WTC11 (cell line): ENCODE measurements around the gene NFIX. TPM values are rescaled to one million over a fixed set of nuclear protein-coding genes. Genes with fewer than 3 reads are reported as not detected.

ENCODE experiments used
- AFF4 ChIP-seq: sonication (generic); formaldehyde crosslinking; IDR thresholded peaks from 2 replicates; pipeline ENCODE4 v1.8.1; 2023; ENCODE audit warnings: mild to moderate bottlenecking, missing genetic modification reagents, borderline replicate concordance
- ARID4B ChIP-seq: sonication (generic); formaldehyde crosslinking; IDR thresholded peaks from 2 replicates; pipeline ENCODE4 v1.8.0; 2023; ENCODE audit warnings: missing genetic modification reagents, mild to moderate bottlenecking, borderline replicate concordance
- ATF1 ChIP-seq: sonication (generic); formaldehyde crosslinking; IDR thresholded peaks from 2 replicates; pipeline ENCODE4 v1.8.1; 2023; ENCODE audit warnings: mild to moderate bottlenecking, moderate library complexity, missing genetic modification reagents
- E2F4 ChIP-seq: sonication (generic); formaldehyde crosslinking; IDR thresholded peaks from 2 replicates; pipeline ENCODE4 v1.8.1; 2022; ENCODE audit warnings: low read depth, mild to moderate bottlenecking, moderate library complexity, missing genetic modification reagents, borderline replicate concordance
- ELF4 ChIP-seq: sonication (generic); formaldehyde crosslinking; IDR thresholded peaks from 2 replicates; pipeline ENCODE4 v1.8.1; 2022; ENCODE audit warnings: low read depth, mild to moderate bottlenecking, moderate library complexity, missing genetic modification reagents
- FOXK1 ChIP-seq: sonication (generic); formaldehyde crosslinking; IDR thresholded peaks from 2 replicates; pipeline ENCODE4 v1.8.0; 2022; ENCODE audit warnings: mild to moderate bottlenecking, moderate library complexity, missing genetic modification reagents
- GTF2I ChIP-seq: fragments of 250-450 bp; sonication (Bioruptor Pico); conservative IDR thresholded peaks from 2 replicates; pipeline ENCODE4 v1.4.0; 2021; ENCODE audit warnings: mild to moderate bottlenecking
- IRF1 ChIP-seq: sonication (generic); formaldehyde crosslinking; IDR thresholded peaks from 2 replicates; pipeline ENCODE4 v1.8.0; 2023; ENCODE audit warnings: missing genetic modification reagents
- JUN ChIP-seq: sonication (generic); formaldehyde crosslinking; IDR thresholded peaks from 2 replicates; pipeline ENCODE4 v1.8.0; 2023; ENCODE audit warnings: mild to moderate bottlenecking, missing genetic modification reagents
- MXD4 ChIP-seq: fragments of 250-450 bp; sonication (Bioruptor Pico); IDR thresholded peaks from 2 replicates; pipeline ENCODE4 v1.8.0; 2021; ENCODE audit warnings: mild to moderate bottlenecking, moderate library complexity, borderline replicate concordance
- NFYB ChIP-seq: sonication (generic); formaldehyde crosslinking; conservative IDR thresholded peaks from 2 replicates; pipeline ENCODE4 v1.8.0; 2022; ENCODE audit warnings: low read depth, missing genetic modification reagents
- NR3C1 ChIP-seq: sonication (generic); formaldehyde crosslinking; conservative IDR thresholded peaks from 2 replicates; pipeline ENCODE4 v1.8.1; 2023; ENCODE audit warnings: low read depth, mild to moderate bottlenecking, missing genetic modification reagents
- PRRX2 ChIP-seq: fragments of 250-450 bp; sonication (Bioruptor Pico); IDR thresholded peaks from 2 replicates; pipeline ENCODE4 v1.8.0; 2021; ENCODE audit warnings: mild to moderate bottlenecking
- USF1 ChIP-seq: sonication (generic); formaldehyde crosslinking; IDR thresholded peaks from 2 replicates; pipeline ENCODE4 v1.8.0; 2022; ENCODE audit warnings: mild to moderate bottlenecking, missing genetic modification reagents
- USF2 ChIP-seq: sonication (generic); formaldehyde crosslinking; IDR thresholded peaks from 2 replicates; pipeline ENCODE4 v1.8.1; 2023; ENCODE audit warnings: mild to moderate bottlenecking, missing genetic modification reagents, moderate library complexity
- ZNF138 ChIP-seq: sonication (generic); formaldehyde crosslinking; conservative IDR thresholded peaks from 2 replicates; pipeline ENCODE4 v1.8.1; 2022; ENCODE audit warnings: mild to moderate bottlenecking, moderate library complexity, missing genetic modification reagents
- ZNF232 ChIP-seq: sonication (generic); formaldehyde crosslinking; IDR thresholded peaks from 2 replicates; pipeline ENCODE4 v1.8.0; 2022; ENCODE audit warnings: mild to moderate bottlenecking, missing genetic modification reagents
- ZNF263 ChIP-seq: sonication (generic); formaldehyde crosslinking; IDR thresholded peaks from 2 replicates; pipeline ENCODE4 v1.8.1; 2022; ENCODE audit warnings: low read depth, mild to moderate bottlenecking, moderate library complexity, missing genetic modification reagents
- ZNF532 ChIP-seq: fragments of 250-450 bp; sonication (Bioruptor Pico); IDR thresholded peaks from 2 replicates; pipeline ENCODE4 v1.9.0; 2021; ENCODE audit warnings: mild to moderate bottlenecking, borderline replicate concordance
- ZNF671 ChIP-seq: fragments of 250-450 bp; sonication (Bioruptor Pico); IDR thresholded peaks from 2 replicates; pipeline ENCODE4 v1.8.0; 2021; ENCODE audit warnings: mild to moderate bottlenecking
- total RNA-seq: library from RNA; stranded (reverse); gene quantifications from 3 replicates; pipeline ENCODE4 v1.2.3, GENCODE V29; 2021

Gene NFIX
- total RNA-seq, 1 experiment from 2014 or later: 1.4 TPM

- TF ChIP-seq ZNF532 (CRISPR knock-in tag): no peak
- TF ChIP-seq USF1: 0 out of 2 replicates have a peak, but pooled peaks have one; percentile 11
- TF ChIP-seq MXD4: no peak
- no peak for TF ChIP-seq ATF1 (CRISPR knock-in tag)
- no peak for TF ChIP-seq ZNF232
- TF ChIP-seq E2F4: no peak
- no peak for TF ChIP-seq NR3C1 (CRISPR knock-in tag)
- TF ChIP-seq NFYB (CRISPR knock-in tag): no peak
- peak; percentile 69; the same call in 1 of the 2 replicates for TF ChIP-seq ARID4B
- no peak for TF ChIP-seq ZNF263
- no peak for TF ChIP-seq AFF4 (CRISPR knock-in tag)
- peak; percentile 61 for TF ChIP-seq USF2 (CRISPR knock-in tag)
- no peak for TF ChIP-seq PRRX2
- TF ChIP-seq JUN: peak; percentile 82; the same call in 1 of the 2 replicates
- no peak for TF ChIP-seq ZNF138 (CRISPR knock-in tag)
- TF ChIP-seq FOXK1 (CRISPR knock-in tag): no peak
- no peak for TF ChIP-seq IRF1
- TF ChIP-seq GTF2I: no peak
- TF ChIP-seq ZNF671 (CRISPR knock-in tag): no peak
- no peak for TF ChIP-seq ELF4 (CRISPR knock-in tag)
Observed at GRCh38 chr19:13118424-13119193, 123.3 kb downstream of the NFIX start (continued).
